Islet precursor cell (in vitro differentiated cells): ENCODE measurements around the gene FBF1.

ENCODE experiments used
- DNase-seq: peaks from one replicate; pipeline ENCODE4 v3.0.0-alpha.2; 2018

Gene FBF1

DNA sequence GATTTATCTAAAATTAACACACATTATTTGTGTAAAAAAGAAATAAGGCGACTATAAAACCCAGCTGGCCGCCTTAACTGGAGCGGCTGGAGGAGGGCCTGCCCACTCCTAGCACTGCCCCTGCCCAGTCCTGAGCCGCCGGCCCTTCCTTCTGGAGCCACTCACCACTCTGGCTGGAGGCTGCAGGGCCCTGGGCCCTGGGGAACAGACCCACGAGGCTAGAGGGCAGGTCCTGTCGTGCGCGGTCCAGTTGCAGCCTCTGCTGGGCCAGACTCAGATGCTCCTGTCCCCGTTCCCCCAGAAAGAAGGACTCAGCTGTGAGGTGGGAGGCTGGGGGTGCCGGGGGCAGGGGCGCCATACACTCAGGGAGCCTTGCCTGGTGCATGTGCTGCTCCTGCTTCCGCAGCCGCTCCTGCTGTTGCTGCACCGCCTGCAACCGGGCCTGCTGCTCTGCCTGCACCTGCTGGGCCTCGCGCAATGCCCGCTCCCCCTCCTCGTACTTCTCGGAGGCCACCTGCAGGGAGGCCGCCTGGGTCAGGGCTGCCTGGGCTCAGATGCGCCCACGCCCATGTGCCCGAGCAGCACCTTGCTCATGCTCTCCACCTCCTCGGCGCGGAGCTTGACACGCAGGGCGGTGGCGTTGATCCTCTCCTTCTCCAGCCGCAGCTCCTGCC, 27.2 kb downstream of the FBF1 start:
- peak; percentile 56 for DNase-seq

DNA sequence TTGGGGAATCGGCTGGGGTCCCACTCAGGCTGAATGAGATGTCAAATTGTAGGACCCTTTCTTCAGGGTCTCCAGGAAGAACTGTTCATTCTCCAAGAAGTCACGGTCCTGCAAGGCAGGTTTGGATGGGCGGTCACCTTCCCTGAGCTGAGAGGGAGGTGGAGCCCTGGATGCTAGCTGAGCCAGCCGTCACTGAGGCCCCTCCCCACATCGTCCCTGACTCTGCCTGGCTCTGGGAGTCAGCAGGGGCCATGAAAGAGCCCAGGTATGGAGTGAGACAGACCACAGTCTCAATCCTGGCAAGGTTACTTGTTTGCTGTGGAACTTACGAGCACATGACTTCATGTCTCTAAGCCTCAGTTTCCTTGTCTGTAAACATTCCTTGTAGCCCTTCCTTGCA, 30.1 kb downstream of the FBF1 start:
- DNase-seq: peak; percentile 94

DNA sequence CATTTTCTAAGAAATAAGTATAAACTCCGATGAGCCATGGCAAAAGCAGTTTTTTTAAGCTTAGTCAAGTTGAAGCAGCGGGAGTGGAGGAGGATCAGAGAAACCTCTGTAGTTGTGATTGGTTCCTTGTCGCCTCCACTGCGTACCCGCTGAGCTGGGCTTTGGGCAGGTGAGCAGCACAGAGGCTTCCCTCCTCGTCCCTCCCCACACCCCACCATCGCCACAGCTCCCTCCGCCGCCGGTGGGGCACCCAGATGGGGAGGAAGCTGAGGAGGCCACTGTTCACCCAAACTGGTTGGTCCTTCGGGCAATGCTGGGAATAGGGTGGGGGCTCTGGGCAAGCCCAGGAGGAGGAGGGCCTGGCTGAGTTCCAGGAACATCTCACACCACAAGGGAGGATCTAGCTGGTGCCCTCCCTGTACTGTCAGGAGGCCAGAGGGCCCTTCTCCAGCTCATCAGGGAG, 31.0 kb downstream of the FBF1 start:
- no peak for DNase-seq

DNA sequence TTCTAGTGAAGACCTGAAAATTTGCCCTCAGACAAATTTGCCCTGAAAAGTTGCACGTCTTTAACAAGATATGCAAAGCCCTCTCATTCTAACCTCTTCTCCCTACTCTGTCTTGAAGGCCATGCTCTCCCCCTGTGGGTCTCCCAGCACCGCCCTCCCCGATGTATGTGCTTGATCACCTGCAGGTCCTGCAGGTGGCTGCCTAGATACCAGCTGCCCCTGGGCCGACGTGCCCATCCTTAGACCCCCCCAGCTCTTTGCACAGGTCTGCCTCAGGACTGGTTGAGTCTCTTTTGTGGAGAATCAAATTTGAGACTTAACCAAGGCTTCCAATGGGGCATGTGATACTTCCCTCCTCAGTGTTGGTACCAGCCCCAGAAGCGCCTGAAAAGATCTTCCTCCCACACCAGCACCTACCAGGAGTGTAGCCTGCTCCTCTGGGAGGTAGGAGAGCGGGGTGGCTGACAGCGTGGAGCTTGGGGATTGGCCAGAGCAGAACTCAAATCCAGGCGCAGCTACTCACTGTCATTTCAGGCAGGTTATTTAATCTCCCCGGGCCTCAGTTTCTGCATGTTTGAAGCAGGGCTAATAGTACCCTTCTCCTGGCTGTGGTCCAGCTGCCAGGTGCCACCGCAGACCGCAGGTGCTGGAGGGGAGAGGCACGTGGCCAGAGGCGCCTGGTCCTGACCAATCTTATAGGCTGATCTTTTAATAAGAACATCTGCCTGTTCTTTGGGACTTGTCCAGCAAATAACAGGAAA, 31.6 kb downstream of the FBF1 start:
- DNase-seq: peak; percentile 56

DNA sequence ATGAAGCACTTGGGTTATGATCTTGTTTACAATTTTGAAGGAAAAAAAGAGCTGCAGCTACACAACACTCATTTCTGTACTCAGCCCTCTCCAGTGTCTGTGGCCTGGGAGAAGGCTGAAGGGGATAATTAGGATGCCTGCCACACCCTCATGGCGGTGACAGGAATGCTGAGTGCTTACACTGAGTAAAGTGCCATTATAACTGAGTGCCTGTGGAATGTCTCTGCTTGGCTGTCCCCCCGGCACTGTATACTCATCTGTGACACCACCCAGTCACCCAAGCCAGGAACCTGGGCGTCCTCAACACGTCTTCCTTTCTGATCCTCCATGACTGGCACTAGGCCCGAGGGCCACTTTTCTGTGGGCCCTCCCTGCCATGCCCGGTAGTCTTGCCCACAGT, 32.6 kb downstream of the FBF1 start:
- peak; percentile 96 for DNase-seq

DNA sequence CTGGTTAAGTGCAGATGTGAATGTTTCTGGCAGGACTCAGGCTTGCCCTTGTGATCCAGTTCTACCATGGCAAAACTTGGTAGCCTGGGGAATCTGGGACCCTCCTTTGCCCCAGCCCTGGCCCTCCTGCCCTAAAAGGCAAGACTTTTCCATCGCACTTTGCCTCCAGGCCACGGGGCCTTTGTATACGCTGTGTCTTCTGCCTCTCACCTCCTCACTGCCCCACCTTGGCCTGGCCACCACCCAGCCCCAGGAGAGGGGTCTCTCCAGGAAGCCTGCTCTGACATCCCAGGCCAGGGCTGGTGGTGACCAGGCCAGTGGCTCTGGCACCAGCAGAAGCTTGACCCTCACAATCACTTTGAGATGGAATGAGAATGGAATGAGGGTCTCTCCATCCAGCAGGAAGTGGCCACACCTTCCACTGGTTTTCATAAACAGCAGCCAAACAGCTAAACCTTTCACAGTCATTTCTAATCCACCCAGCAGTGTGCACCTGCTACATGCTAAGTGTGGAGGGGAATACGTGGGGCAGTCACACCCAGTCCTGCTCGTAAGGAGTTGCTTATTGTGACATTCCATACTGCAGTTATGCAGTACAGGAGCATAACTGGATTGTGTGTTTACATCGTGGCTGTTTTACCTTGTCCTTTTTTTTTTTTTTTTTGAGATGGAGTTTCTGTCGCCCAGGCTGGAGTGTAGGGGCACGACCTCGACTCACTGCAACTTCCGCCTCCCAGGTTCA, 34.5 kb downstream of the FBF1 start:
- DNase-seq: no peak

DNA sequence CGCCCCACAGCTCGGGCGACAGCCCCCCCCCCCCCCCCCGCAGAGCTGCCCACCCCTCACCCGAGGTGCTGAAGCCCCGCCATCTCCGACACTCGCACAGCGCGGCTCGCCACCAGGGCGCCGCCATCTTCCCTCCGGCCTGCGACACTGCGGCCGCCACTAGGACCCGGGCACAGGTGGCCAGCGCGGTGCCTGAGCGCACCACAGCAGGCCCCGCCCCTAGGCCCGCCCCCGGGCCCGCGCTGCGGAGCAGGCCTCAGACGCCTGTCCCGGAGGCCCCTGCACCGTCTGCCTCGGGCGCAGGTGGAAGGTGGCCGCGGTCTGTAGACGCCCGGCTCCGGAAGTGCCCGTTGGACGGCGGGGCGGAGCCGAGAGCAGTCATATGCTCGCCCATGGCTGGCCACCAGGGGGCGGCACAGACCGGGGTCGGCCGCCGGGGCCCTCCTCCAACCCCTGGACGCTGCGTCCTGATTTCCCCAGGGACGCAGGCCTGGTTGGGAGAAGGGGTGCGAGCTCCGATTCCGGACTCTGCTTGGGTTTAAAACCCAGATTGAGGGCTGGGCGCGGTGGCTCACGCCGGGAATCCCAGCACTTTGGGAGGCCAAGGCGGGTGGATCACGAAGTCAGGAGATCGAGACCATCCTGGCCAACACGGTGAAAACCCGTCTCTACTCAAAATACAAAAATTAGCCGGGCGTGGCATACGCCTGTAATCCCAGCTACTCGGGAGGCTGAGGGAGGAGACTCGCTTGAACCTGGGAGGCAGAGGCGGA, 35.9 kb downstream of the FBF1 start, which contains the start of gene MRPL38:
Gene MRPL38, minus strand, starts transcription at position 136 of the 773 bp plus-strand sequence. Its CDS starts 9 bp downstream, at position 127.
- peak; percentile 99 for DNase-seq

DNA sequence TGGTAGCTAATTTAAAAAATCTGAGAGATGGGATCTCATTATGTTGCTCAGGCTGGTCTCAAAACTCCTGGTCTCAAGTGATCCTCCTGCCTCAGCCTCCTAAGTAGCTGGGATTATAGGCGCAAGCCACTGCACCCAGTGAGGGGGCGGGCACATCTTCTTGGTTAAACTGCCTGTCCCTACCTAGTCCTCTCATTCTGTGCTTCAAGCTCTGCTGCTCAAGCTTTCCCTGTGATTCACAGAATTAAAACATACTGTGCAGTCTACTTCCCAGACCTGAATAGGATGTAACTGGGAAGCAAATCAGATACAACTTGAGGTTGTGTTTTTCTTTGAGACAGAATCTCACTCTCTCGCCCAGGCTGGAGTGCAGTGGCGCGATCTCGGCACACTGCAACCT, 38.4 kb downstream of the FBF1 start:
- DNase-seq: no peak

DNA sequence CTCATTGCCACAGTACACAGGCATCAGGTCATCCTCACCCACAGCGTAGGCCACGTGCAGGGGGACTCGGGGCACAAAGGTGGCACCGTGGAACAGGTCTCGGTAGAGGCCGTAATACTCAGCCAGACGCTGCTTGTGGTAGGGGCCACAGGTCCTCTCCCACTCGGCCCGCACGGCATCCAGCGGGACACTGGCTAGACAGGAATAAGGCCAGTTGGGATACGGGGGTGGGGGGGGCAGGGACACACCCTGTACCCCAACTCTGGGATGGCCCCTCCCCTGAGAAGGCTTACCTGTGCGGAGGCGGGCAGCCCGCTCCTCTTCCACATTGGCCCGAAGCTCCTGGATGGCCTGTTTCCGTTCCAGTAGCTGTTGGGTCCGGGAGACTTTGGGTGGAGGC, 39.1 kb downstream of the FBF1 start:
- no peak for DNase-seq

DNA sequence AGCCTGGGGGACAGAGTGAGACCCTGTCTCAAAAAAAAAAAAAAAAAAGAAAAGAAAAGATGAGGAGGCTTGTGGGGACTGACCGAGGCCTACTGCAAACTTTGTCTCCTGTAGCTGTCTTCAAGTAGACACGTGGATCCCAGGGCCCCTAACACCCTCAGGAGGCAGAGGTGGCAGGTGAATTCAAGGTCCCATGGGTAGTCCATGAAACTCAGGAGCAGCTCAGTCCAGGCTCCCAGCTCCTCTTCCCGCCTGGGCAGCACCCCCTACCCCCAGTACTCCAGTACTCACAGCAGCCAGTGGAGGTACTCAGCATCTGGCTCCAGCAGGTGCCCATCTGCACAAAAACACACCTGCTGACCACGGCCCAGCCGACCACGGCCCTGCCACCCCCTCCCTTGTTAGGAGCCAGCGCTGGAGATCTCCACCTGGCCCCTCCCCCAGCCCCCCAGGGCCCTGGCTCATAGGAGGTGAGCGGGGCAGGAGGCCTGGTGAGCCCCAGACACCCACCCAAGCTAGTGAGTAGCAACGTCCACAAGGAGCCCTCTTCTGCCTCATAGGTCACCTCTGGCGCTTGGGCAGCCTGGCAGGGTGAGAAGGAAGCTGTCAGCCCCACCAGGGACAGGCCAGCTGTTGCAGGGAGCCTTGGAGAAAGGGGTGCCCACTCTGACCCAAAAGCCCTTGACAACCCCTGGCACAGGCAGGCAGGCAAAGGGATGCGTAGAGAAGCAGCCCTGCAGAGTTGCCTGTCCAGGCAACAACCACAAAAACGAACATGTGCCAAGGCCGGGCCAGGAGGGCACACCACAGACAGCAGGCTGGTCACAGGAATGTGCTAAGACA, 39.9 kb downstream of the FBF1 start:
- peak; percentile 51 for DNase-seq

DNA sequence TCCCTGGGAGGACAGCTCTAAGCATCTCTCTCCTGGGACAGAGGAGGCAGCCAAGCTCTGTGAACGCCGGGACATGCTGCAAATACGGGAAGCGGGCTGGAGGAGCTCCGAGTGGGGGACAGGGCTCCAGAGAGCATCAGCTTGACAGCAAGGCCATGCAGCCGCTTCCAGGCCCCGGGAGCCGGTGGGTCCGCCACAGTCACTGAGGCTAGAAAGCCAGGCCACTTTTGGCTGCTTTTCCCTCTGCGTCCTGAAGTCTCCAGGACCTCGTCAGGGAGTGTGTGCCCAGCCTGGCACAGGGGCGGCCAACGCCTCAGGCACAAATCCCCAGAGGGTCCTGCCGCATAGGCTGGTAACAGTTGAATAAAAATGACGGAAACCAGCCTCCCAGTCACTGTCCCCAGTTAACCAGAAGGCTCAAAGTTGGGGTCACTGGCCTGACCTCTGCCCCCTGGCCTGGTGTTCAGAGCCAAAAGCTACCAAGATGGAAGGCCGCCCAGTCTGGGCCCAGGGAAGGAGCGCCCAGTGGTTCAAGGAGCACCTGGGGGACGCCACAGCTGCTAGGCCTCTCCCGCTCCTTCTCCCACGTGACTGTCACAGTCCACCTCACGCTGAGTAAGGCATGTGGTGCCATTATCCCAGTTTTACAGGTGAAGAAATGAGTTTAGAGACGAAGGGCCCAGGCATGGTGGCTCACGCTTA, 40.9 kb downstream of the FBF1 start:
- DNase-seq: peak; percentile 53

DNA sequence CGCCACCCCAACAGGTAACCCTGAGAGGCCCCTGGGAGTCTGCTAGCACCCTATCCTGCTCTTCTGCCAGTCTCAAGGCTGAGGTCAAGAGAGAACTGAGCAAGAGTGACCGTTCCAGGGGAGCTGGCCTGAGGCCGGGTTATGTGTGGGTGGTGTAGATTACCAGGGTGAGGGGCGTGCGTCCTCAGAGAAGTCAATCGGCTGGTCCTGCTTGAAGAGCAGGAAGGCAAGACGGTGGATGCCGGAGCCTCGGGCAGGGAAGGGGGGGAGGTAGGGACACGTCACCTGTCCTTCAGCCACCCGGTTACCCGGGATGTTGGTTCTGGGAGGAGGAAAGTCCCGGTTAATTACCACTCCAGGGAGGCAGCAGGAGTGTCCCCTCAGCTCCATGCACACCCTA, 41.5 kb downstream of the FBF1 start:
- no peak for DNase-seq

DNA sequence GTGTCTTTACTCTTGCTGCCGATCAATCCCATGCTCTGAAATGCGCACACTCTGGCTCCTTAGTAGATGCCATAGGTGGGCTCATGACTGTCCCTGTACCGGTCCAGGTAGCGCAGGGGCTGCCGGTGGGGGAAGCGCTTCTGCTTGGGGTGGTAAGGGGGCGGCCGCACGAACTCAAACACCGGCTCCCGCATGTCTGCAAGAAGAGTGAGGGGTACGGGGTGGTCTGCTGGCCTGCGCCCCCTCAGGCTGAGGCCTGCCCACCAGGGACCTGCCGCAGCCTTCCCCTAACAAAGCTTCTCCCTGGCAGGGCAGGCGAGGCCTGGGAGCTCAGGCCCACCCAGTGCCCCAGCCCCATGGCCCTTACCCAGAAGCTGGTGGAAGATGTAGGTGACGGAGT, 42.1 kb downstream of the FBF1 start:
- DNase-seq: no peak

DNA sequence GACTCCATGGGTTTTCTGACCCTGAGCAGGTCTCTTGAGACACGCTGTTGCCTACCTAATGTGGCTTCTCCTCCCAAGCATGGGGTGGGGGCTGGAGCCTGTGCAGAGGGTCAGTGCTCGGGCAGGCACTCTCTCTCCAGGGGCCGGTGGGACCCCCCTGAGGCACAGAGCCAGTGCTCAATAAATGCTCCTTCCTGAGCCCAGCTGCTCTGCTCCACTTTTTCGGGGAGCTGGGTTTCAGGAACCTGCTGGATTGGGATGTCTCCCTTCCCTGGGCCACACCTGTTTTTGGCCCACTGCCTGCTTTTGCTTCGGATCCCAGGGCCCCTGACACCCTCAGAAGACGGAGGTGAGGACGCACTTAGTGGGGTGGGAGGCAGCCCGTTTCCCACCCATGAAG, 42.8 kb downstream of the FBF1 start:
- no peak for DNase-seq

DNA sequence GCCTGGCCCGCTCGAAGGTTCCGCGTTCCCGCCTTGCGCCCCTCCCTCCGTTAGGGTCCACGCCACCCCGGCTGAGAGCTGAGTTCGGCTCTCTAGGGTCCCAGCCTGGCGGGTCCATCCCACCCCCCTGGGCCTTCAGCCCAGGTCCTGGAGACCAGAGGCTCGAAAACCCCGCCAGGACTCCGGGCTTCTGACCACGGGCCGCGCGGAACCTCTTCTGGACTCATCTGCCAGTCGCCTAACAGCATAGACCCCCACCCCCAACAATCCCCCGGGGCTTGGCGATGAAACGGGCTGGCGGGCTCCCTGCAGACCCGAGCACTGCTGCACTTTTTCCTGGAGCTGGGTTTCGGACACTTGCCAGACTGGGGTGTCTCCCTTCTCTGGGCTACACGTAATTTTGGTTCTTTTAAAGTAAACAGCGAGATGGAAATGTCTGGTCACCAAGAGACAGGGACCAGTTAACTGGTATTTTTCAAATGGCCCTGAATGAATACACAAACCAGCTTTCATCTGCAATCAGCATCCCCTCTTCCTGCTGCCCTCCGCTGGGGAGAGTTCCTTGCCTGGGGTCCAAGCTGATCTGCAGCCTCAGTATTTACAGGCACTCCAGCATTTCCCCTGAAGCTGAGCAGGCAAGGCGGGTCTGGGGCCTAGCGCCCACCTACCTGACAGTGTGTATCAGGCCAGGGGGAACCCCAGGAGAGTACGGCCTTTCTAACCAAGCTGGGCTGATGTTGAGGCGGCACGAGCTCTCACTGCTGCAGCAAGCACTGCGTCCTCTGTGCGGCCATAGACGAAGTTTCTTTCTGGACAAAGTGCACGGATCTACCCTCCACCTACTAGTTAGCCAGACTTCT, 43.5 kb downstream of the FBF1 start:
- no peak for DNase-seq

DNA sequence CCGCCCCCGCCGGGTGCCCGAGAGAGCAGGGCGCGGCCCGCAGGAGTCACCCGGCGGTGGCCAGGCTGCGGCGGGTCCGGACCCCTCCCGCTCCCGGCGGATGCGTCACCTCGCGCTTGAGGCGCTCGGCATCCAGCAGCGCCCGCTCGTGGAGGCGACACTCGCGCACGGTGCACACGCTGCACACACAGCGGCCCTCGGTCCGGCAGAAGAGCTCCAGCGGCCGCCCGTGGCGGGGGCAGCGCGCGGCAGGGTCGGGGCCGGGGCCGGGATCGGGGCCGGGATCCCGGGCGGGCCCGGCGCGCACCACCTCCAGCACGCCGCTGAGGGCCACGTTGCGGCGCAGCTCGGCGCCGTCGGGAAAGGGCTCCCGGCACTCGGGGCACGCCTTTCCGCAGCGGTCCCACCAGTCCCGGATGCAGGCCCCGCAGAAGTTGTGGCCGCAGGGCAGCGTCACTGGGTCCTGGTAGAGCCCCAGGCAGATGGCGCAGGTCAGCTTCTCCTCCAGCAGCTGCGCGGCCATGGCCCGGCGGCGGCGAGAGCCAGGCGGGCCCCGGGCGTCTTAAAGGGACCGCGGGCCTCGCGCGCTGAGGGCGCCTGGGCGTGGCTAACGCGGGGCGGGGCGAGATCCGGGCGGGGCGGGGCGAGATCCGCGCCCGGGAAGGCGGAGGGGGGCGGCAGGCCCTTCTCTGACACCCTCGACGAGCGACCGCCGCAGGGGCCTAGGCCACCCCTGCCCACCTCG, 44.3 kb downstream of the FBF1 start, which contains the start of gene TRIM65:
Gene TRIM65, minus strand, starts transcription at position 537 of the 745 bp plus-strand sequence. Its CDS starts 14 bp downstream, at position 523.
- DNase-seq: peak; percentile 93

DNA sequence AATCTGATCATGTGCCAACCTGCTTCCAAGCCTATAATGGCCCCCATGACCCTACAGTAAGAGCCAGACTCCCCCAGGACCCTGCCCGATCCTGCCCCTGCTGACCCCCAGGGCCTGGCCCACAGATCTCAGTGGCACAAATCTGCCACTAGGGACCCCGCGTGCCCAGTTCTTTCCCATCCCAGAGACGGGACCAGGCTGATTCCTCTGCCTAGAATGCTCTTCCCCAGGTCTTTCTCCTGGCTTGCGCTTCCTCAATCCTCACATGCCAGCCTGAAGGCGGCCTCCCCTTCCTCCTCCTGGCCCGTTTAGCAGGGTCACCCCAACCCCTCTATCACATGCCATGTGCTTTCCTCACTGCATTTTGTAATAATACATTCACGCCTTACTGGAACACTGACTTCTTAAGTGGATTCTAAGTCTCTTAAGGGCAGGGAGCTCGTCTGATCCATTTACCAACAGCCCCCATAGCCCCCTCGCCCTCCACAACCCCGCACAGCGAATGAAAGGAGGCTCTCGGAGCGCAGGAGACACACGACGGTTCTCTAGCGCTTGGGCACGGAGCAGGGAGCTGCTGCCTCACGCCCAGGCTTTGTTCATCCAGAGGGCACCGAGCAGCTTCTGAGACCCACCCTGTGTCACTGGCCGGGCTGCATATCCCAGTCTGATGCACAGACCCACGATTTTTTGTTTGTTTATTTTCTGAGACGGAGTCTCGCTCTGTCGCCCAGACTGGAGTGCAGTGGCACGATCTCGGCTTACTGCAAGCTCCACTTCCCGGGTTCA, 45.3 kb downstream of the FBF1 start:
- peak; percentile 84 for DNase-seq

DNA sequence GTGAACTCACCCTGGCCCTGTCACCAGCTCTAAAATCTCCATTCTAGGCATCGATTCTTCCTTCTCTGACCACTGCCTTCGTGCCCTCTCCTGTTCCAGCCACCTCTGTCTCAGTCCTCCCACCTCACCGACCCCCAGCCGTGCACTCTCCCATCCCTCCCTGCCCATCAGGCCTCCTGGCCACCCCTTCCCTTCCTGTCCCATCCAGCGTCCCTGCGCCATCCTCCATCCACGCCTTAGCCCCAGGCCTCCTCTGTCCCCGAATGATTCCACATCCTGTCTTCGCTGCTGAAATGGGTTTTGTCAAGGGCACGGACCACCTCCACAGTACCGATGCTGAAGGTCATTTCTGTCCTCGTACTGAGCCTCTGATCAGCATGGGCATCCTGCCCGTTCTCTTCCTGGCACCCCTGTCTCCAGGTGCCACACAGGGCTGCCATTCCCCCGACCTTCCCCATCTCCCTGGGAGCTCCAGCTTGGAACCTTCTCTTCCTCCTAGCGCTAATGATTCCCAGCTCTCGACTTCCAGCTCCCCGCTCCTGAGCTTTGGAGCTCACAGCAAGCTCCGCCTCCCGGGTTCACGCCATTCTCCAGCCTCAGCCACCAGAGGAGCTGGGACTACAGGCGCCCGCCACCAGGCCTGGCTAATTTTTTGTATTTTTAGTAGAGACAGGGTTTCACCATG, 46.7 kb downstream of the FBF1 start:
- peak; percentile 59 for DNase-seq
